Neuronal stem cell (in vitro differentiated cells): ENCODE data around the gene INSC.

Experiments used
- DNase-seq: peaks from one replicate; pipeline ENCODE4 v3.0.0-alpha.2; 2013; ENCODE audit warnings: low spot score
- H2AFZ ChIP-seq: one replicate; pipeline ENCODE4 v1.6.1; 2013; ENCODE audit warnings: mild to moderate bottlenecking, low read length, inconsistent platforms
- H2AK5ac ChIP-seq: 2 replicates; pipeline ENCODE4 v1.6.1; 2013; ENCODE audit warnings: low read depth, mild to moderate bottlenecking, inconsistent platforms, low read length, moderate library complexity, mixed read lengths
- H2BK120ac ChIP-seq: 2 replicates; pipeline ENCODE4 v1.6.1; 2013; ENCODE audit warnings: low read depth, mild to moderate bottlenecking, inconsistent platforms, low read length, moderate library complexity, mixed read lengths
- H2BK12ac ChIP-seq: one replicate; pipeline ENCODE4 v1.6.1; 2013; ENCODE audit warnings: low read length, inconsistent platforms
- H2BK15ac ChIP-seq: 2 replicates; pipeline ENCODE4 v1.6.1; 2013; ENCODE audit warnings: mild to moderate bottlenecking, low read length, inconsistent platforms, mixed read lengths
- H2BK5ac ChIP-seq: one replicate; pipeline ENCODE4 v1.6.1; 2013; ENCODE audit warnings: inconsistent platforms, mild to moderate bottlenecking, low read length, moderate library complexity
- H3K14ac ChIP-seq: one replicate; pipeline ENCODE4 v1.6.1; 2013; ENCODE audit warnings: low read length, inconsistent platforms
- H3K18ac ChIP-seq: 2 replicates; pipeline ENCODE4 v1.6.1; 2013; ENCODE audit warnings: low read length, inconsistent platforms
- H3K23ac ChIP-seq: 2 replicates; pipeline ENCODE4 v1.6.1; 2013; ENCODE audit warnings: low read depth, mild to moderate bottlenecking, mixed read lengths, low read length, inconsistent platforms; ENCODE audit not compliant: poor library complexity
- H3K27ac ChIP-seq: replicated peaks from 3 replicates; pipeline ENCODE4 v1.5.1; 2013; ENCODE audit warnings: low read length, inconsistent platforms
- H3K27me3 ChIP-seq, 3 experiments: 2 replicates each; pipeline ENCODE4 v1.6.1; 2013; ENCODE audit warnings: low read length in 3 of 3, mild to moderate bottlenecking in 2 of 3, inconsistent platforms in 1 of 3, low read depth in 1 of 3, mixed read lengths in 1 of 3, moderate library complexity in 1 of 3; ENCODE audit not compliant: control insufficient read depth in 3 of 3, insufficient read depth in 3 of 3
- H3K36me3 ChIP-seq, 2 donors: replicated peaks in 1 of 2; 2 replicates each; pipeline ENCODE4 v1.6.1; 2013; ENCODE audit warnings: low read length in 2 of 2; ENCODE audit not compliant: control insufficient read depth in 2 of 2, insufficient read depth in 2 of 2
- H3K4ac ChIP-seq: 2 replicates; pipeline ENCODE4 v1.6.1; 2013; ENCODE audit warnings: inconsistent platforms, mild to moderate bottlenecking, low read length, moderate library complexity
- H3K4me1 ChIP-seq, 2 donors: 1 replicate in 1 of 2; 2 replicates in 1 of 2; pipeline ENCODE4 v1.6.1; 2013; ENCODE audit warnings: low read length in 2 of 2, low read depth in 1 of 2; ENCODE audit not compliant: control insufficient read depth in 2 of 2, insufficient read depth in 1 of 2
- H3K4me2 ChIP-seq: one replicate; pipeline ENCODE4 v1.6.1; 2013; ENCODE audit warnings: mild to moderate bottlenecking, low read length, inconsistent platforms; ENCODE audit not compliant: insufficient read depth, poor library complexity, severe bottlenecking
- H3K4me3 ChIP-seq, 2 donors: 2 replicates each; pipeline ENCODE4 v1.5.1; 2013; ENCODE audit warnings: low read length in 2 of 2, mild to moderate bottlenecking in 2 of 2, inconsistent platforms in 1 of 2, moderate library complexity in 1 of 2
- H3K79me1 ChIP-seq: one replicate; pipeline ENCODE4 v1.6.1; 2013; ENCODE audit warnings: low read depth, mild to moderate bottlenecking, inconsistent platforms, low read length, moderate library complexity
- H3K9ac ChIP-seq: one replicate; pipeline ENCODE4 v1.6.1; 2013; ENCODE audit warnings: mild to moderate bottlenecking, low read depth, low read length, inconsistent platforms; ENCODE audit not compliant: poor library complexity
- H3K9me3 ChIP-seq, 2 donors: replicated peaks in 1 of 2; 2 replicates each; pipeline versions ENCODE3 to v1.6.1; 2013; ENCODE audit warnings: low read length in 2 of 2, mild to moderate bottlenecking in 2 of 2, inconsistent platforms in 1 of 2, low read depth in 1 of 2, mixed read lengths in 1 of 2, moderate library complexity in 1 of 2; ENCODE audit not compliant: control insufficient read depth in 2 of 2, insufficient read depth in 1 of 2
- H4K8ac ChIP-seq: one replicate; pipeline ENCODE4 v1.6.1; 2013; ENCODE audit warnings: low read depth, mild to moderate bottlenecking, inconsistent platforms, low read length, moderate library complexity
- H4K91ac ChIP-seq: one replicate; pipeline ENCODE4 v1.6.1; 2013; ENCODE audit warnings: low read length, low read depth, mild to moderate bottlenecking, inconsistent platforms; ENCODE audit not compliant: poor library complexity
- WGBS, 2 donors: extraction: QIAGEN DNeasy Blood & Tissue Kit; methylation state at CpG; one replicate each; pipeline ENCODE4 v1.1.7; 2013; ENCODE audit warnings: missing lambda C conversion rate in 2 of 2, mixed read lengths in 1 of 2; ENCODE audit not compliant: insufficient read length in 2 of 2, insufficient replicate concordance in 1 of 2; ENCODE audit errors: extremely low coverage in 2 of 2; 5-methylcytosine and 5-hydroxymethylcytosine counted together

INSC gene

DNA sequence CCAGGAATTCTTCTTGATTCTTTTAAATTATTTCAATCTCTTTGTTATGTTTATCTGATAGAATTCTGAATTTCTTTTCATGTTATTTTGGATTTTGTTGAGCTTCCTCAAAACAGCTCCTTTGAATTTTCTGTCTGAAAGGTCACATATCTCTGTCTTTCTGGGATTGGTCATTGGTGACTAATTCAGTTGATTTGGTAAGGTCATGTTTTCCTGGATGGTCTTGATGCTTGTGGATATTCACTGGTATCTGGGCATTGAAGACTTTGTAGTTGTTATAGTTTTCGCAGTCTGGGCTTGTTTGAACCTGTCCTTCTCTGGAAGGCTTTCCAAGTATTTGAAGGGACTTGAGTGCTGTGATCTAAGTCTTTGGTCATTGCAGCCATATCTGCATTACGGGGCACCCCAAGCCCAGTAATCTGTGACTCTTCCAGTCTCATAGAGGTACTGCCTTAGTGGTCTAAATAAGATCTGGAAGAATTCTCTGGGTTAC lies 18.9 kb upstream of the INSC start:
- Histone ChIP-seq H3K9me3 (no peaks in the 10 kb centered on the region), H3K4me3 (no peak overlapping the region), H2BK5ac (no peak overlapping the region), H3K27ac (no peak overlapping the region), H2BK120ac (no peak overlapping the region), H3K27me3 (no peaks in the 10 kb centered on the region), H3K4ac (no peak overlapping the region), H3K36me3 (no peaks in the 10 kb centered on the region), H2AK5ac (no peak overlapping the region), H3K79me1 (no peaks in the 10 kb centered on the region), H2BK12ac (no peak overlapping the region), H3K23ac (no peak overlapping the region), H3K4me2 (no peak overlapping the region), H4K91ac (no peak overlapping the region), H2BK15ac (no peak overlapping the region), H2AFZ (no peak overlapping the region), H4K8ac (no peak overlapping the region), H3K9ac (no peak overlapping the region), H3K14ac (no peak overlapping the region), H3K18ac (no peak overlapping the region), H3K4me1 (no peaks in the 10 kb centered on the region)
- no peak for DNase-seq
- WGBS, 2 donors, result no CpG with 5 or more reads among the region's 2 CpGs

DNA sequence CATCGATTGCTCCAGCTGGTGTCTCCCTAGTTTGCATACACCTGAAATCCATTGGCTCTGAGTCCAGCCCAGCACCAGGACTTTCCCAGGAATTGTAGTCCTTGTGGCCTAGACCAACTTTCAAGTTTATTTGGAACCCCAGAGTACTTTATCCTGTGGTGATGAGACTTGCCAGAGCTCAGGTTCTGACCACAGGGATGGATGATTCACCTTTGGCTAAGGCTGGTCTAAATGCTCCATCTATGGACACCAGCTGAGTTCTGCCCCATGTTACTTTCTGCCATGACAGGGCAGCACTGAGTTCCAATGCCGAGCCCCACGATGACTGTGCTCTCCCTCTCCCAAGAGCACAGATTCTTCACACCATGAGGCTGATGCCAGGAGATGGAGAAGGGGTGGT lies 17.3 kb upstream of the INSC start:
- Histone ChIP-seq H2BK120ac (no peak overlapping the region), H4K91ac (no peak overlapping the region), H3K23ac (no peak overlapping the region), H2BK5ac (no peak overlapping the region), H3K18ac (no peak overlapping the region), H3K27me3 (no peaks in the 10 kb centered on the region), H3K9me3 (peaks cover 0 to 2% of the 10 kb centered on the region in 2 donors), H2BK12ac (no peak overlapping the region), H3K27ac (no peak overlapping the region), H3K4me1 (no peaks in the 10 kb centered on the region), H3K4me2 (no peak overlapping the region), H3K14ac (no peak overlapping the region), H2BK15ac (no peak overlapping the region), H3K36me3 (no peaks in the 10 kb centered on the region), H2AFZ (no peak overlapping the region), H2AK5ac (no peak overlapping the region), H3K9ac (no peak overlapping the region), H3K4me3 (no peak overlapping the region), H3K4ac (no peak overlapping the region), H4K8ac (no peak overlapping the region), H3K79me1 (no peaks in the 10 kb centered on the region)
- no peak for DNase-seq
- WGBS, 2 donors, result no CpG with 5 or more reads among the region's 3 CpGs

DNA sequence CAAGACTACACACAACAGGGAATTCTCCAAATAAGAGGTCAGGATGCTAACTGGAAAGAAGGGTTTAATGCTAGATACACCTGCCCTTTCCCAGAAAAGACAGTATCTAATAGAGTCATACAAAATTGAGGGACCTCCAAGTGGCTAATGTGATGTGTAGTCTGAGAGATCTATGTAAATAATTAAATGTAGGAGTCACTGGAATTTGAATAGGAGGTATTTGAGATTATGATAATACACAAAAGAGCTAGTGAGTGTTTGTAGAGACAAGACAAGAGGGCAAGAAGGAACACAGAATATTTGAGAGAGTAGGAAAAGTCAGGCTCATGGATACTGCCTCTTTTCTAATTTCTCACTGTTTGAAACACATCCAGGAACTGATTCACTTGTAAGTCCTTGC lies 15.5 kb upstream of the INSC start:
- Histone ChIP-seq H2AFZ (no peak overlapping the region), H3K36me3 (no peaks in the 10 kb centered on the region), H3K4me1 (no peaks in the 10 kb centered on the region), H3K4me2 (no peak overlapping the region), H3K79me1 (no peaks in the 10 kb centered on the region), H2BK120ac (no peak overlapping the region), H3K27me3 (no peaks in the 10 kb centered on the region), H3K4ac (no peak overlapping the region), H2AK5ac (no peak overlapping the region), H4K8ac (no peak overlapping the region), H3K18ac (no peak overlapping the region), H3K9ac (no peak overlapping the region), H2BK5ac (no peak overlapping the region), H3K14ac (no peak overlapping the region), H3K9me3 (peaks cover 0 to 2% of the 10 kb centered on the region in 2 donors), H2BK15ac (no peak overlapping the region), H3K4me3 (no peak overlapping the region), H2BK12ac (no peak overlapping the region), H4K91ac (no peak overlapping the region), H3K27ac (no peak overlapping the region), H3K23ac (no peak overlapping the region)
- DNase-seq, result no peak

DNA sequence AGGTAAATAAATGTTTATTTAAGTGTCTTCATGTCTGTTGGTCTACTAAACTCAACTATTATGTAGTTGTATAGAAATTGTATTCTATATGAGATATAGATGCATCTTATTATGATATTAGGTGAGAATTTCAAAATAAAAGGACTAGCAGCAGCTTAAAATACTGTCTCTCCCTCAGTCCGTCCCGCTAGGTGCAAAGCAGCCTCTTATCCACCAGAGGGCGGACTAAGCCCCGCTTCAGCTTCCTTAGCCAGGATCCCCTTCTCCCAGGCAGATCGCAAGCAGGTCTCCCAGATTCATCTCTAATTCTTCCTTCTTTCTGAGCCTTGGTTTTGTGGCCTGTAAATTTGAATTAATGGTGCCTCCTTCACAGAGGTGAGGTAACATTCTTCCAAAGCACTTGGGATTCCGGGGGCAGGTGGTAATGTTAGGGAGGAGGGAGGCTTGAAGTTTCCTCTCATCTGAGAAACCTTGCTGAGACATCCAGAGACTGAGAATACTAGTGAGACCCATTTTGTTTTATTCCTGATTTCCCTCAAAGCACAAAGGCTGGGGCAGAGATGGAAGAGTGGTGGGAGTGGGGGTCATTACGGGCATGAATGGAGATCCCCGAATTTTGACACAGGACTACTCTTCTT lies 13.5 kb upstream of the INSC start:
- no peak overlapping the region for H3K9ac ChIP-seq
- no peak overlapping the region for H3K27ac ChIP-seq
- H3K27me3 ChIP-seq, result no peaks in the 10 kb centered on the region
- no peak overlapping the region for H3K4me2 ChIP-seq
- peak; percentile 57 for DNase-seq
- H2AK5ac ChIP-seq, result no peak overlapping the region
- H4K8ac ChIP-seq, result no peak overlapping the region
- H3K18ac ChIP-seq, result no peak overlapping the region
- H3K36me3 ChIP-seq, result no peaks in the 10 kb centered on the region
- no peak overlapping the region for H2BK12ac ChIP-seq
- H3K4ac ChIP-seq, result no peak overlapping the region
- no peak overlapping the region for H4K91ac ChIP-seq
- no peaks in the 10 kb centered on the region for H3K4me1 ChIP-seq
- H3K9me3 ChIP-seq, result peaks cover 0 to 2% of the 10 kb centered on the region in 2 donors
- peak overlapping the region; percentile 5 for H2AFZ ChIP-seq
- WGBS, 2 donors, result no CpG with 5 or more reads among the region's 8 CpGs
- H3K79me1 ChIP-seq, result no peaks in the 10 kb centered on the region
- no peak overlapping the region for H2BK15ac ChIP-seq
- H2BK5ac ChIP-seq, result no peak overlapping the region
- H3K14ac ChIP-seq, result no peak overlapping the region
- H3K23ac ChIP-seq, result no peak overlapping the region
- no peak overlapping the region for H3K4me3 ChIP-seq
- H2BK120ac ChIP-seq, result no peak overlapping the region
